Measurements from ENCODE around the gene PLA2G2C. TPM values are rescaled to one million over a fixed set of nuclear protein-coding genes. Genes with fewer than 3 reads are reported as not detected.

PLA2G2C gene
- total RNA-seq, 2 experiments from 2014 or later: 0.29 to 0.59 TPM

GRCh38 chr1:20166051-20166450 lies 20.3 kb downstream of the PLA2G2C start:
- DNase-seq: no peak
- no peak for TF ChIP-seq CTCF (IDR thresholded peaks at IDR 0.05)
- ATAC-seq: no peak
- Mint-ChIP-seq H3K36me3 (ENCODE audit: low read depth) (peaks cover 5% of the 10 kb centered on the region), H3K9me3 (peaks cover 26% of the 10 kb centered on the region), H3K27ac (no peak overlapping the region), H3K27me3 (peaks cover 2% of the 10 kb centered on the region), H3K4me3 (no peak overlapping the region), H3K4me1 (ENCODE audit: low read depth) (peaks cover under 1% of the 10 kb centered on the region)
- POLR2A ChIA-PET: interaction anchor here (1.3 kb wide), 1 partner anchor 17 kb away, joined by 3 read pairs; no protein-coding TSS in a partner anchor
- CTCF ChIA-PET: interaction anchor here (0.8 to 6.4 kb wide), 9 partner anchors 9 to 106 kb away, joined by 3 to 57 read pairs (median 4); no protein-coding TSS in a partner anchor
- intact Hi-C loops (cut with micrococcal nuclease): no loop called here

GRCh38 chr1:20165522-20165951 lies 20.8 kb downstream of the PLA2G2C start:
- intact Hi-C loops (cut with micrococcal nuclease): no loop called here
- H3K9me3 Mint-ChIP-seq: peaks cover 31% of the 10 kb centered on the region
- ChIA-PET CTCF (interaction anchor here (0.8 to 6.4 kb wide), 10 partner anchors 9 to 283 kb away, joined by 3 to 57 read pairs (median 4); no protein-coding TSS in a partner anchor), POLR2A (interaction anchor here (1.3 kb wide), 1 partner anchor 18 kb away, joined by 3 read pairs; no protein-coding TSS in a partner anchor)
- DNase-seq: peak; percentile 46
- ATAC-seq: peak; percentile 62
- H3K27ac Mint-ChIP-seq: no peak overlapping the region
- peak; percentile 39 for TF ChIP-seq CTCF (IDR thresholded peaks at IDR 0.05)
- H3K4me3 Mint-ChIP-seq: no peak overlapping the region
- H3K27me3 Mint-ChIP-seq: peaks cover 2% of the 10 kb centered on the region
- peaks cover 7% of the 10 kb centered on the region for H3K36me3 Mint-ChIP-seq (ENCODE audit: low read depth)
- no peaks in the 10 kb centered on the region for H3K4me1 Mint-ChIP-seq (ENCODE audit: low read depth)

GRCh38 chr1:20164694-20165202 lies 21.6 kb downstream of the PLA2G2C start:
- Mint-ChIP-seq H3K27ac (no peak overlapping the region), H3K4me3 (no peak overlapping the region), H3K36me3 (ENCODE audit: low read depth) (peaks cover 7% of the 10 kb centered on the region), H3K4me1 (ENCODE audit: low read depth) (no peaks in the 10 kb centered on the region), H3K27me3 (peaks cover 2% of the 10 kb centered on the region), H3K9me3 (peaks cover 39% of the 10 kb centered on the region)
- ATAC-seq (no peak), DNase-seq (no peak)
- intact Hi-C loops (cut with micrococcal nuclease): loop anchor here (5.0 kb wide), 1 partner anchor 33 kb away; no protein-coding TSS in a partner anchor
- no peak for TF ChIP-seq CTCF (IDR thresholded peaks at IDR 0.05)
- CTCF ChIA-PET: interaction anchor here (1.1 to 6.4 kb wide), 5 partner anchors 13 to 282 kb away, joined by 3 to 57 read pairs (median 5); no protein-coding TSS in a partner anchor
- POLR2A ChIA-PET: no interaction called here

- ATAC-seq (no peak), DNase-seq (no peak)
- Mint-ChIP-seq H3K36me3 (ENCODE audit: low read depth) (peaks cover 7% of the 10 kb centered on the region), H3K9me3 (peaks cover 42% of the 10 kb centered on the region), H3K27ac (no peak overlapping the region), H3K4me3 (no peak overlapping the region), H3K27me3 (no peaks in the 10 kb centered on the region), H3K4me1 (ENCODE audit: low read depth) (no peaks in the 10 kb centered on the region)
- no peak for TF ChIP-seq CTCF (IDR thresholded peaks at IDR 0.05)
- intact Hi-C loops (cut with micrococcal nuclease): loop anchor here (5.0 kb wide), 1 partner anchor 37 kb away; no protein-coding TSS in a partner anchor
- ChIA-PET POLR2A (no interaction called here), CTCF (no interaction called here)
These were observed 26.3 kb downstream of the PLA2G2C start for GRCh38 chr1:20160034-20160433.

GRCh38 chr1:20158358-20159070 lies 27.8 kb downstream of the PLA2G2C start:
- no peak overlapping the region for H3K27ac Mint-ChIP-seq
- TF ChIP-seq CTCF (IDR thresholded peaks at IDR 0.05): no peak
- H3K9me3 Mint-ChIP-seq: peaks cover 35% of the 10 kb centered on the region
- H3K36me3 Mint-ChIP-seq (ENCODE audit: low read depth): peaks cover 7% of the 10 kb centered on the region
- ChIA-PET POLR2A (no interaction called here), CTCF (interaction anchor here (0.9 to 3.7 kb wide), 6 partner anchors 31 to 271 kb away, joined by 3 to 33 read pairs (median 4); no protein-coding TSS in a partner anchor)
- intact Hi-C loops (cut with micrococcal nuclease): no loop called here
- H3K4me1 Mint-ChIP-seq (ENCODE audit: low read depth): peaks cover 8% of the 10 kb centered on the region
- no peak for ATAC-seq
- H3K27me3 Mint-ChIP-seq: no peaks in the 10 kb centered on the region
- peak; percentile 63 for DNase-seq
- H3K4me3 Mint-ChIP-seq: no peak overlapping the region
